ENCODE measurements around the gene AGO3.
"Not testable (repeated sequence)": the region's sequence is repeated elsewhere in the genome, so short reads cannot be mapped to it uniquely, and the experiment has no call there.

The AGO3 gene

DNA sequence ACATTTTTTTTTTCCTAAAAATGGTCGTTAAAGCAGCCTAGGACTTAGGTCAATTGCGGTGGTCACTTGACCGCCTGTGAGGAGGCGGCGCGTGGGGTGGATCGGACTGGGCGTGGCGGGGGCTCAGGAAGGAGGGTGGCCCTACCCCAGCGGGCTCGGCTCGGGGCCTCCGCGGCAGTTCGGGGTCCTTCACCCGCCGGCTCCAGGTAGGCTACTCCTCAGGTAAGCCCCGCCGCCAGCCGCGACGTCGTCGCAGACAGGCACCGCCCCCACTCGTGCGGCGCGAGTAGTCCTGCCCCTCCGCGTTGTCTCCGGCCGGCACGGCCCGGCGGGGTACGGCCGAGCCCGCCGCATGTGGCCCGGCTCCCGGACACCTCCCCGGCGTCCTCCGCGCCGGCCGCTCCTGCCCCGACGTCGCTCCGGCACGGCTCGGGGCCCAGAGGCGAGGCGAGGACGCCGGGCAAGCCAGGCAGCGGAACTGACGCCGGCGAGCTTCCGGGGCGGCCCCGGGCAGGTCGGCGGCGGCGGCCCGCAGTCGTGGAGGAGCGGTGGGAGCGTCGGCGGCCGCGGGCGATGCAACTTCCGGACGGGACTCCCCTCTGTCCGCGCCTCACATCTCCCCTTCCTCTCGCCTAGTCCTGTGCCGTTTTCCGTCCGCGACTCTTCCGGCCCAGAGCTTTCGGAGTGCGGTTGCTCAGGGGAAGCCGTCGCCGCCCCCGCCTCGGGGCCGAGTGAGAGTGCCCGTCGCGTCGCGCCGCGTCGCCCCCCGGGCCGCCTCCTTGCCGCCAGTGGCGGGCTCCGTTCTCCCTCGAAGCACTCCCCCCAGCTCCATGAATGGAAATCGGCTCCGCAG is at the start of gene AGO3:
AGO3 (plus strand) TSS at position 513 of the 853 bp plus-strand sequence; CDS start at position 835, 322 bp downstream.
- peak; percentile 4 to 94 (median 79) for DNase-seq

DNA sequence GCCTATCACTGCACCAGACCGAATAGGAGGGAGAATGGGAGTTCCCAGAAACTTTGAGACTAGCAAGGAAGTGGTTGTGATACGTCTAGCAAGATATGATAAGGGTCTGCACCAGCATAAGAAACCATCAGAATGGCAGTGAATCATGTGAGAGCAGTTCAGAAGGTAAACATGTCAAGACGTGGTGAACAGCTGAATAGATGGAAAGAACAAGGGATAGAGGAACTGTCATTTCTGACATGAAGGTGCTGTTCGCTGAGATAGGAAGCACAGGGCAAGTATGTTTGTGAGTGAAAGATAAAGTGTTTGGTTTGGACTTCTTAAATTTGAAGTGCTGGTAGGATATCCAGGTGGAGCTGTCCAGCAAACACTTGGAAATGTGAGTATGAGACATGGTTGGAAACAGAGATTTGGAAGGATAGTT is 49.0 kb upstream of the AGO3 start:
- DNase-seq, result no peak

DNA sequence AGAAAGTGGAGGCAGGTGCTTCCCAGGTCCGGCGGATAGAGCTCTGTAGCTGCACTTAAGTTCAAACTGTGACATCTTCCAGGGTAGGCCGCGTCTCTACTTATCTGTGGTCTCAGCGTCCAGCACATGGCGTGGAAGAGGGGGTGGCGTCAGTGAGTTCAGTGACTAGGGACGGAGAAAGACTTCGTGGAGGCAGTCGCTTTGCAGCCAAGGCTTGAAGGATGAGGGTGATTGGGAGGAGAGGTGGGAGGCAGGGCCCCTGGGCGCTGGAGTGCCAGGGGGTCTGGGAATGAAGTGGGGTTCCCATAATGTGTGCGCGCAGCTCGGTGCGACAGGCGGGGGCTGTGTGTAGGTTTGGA is 48.3 kb upstream of the AGO3 start:
- no peak for DNase-seq

DNA sequence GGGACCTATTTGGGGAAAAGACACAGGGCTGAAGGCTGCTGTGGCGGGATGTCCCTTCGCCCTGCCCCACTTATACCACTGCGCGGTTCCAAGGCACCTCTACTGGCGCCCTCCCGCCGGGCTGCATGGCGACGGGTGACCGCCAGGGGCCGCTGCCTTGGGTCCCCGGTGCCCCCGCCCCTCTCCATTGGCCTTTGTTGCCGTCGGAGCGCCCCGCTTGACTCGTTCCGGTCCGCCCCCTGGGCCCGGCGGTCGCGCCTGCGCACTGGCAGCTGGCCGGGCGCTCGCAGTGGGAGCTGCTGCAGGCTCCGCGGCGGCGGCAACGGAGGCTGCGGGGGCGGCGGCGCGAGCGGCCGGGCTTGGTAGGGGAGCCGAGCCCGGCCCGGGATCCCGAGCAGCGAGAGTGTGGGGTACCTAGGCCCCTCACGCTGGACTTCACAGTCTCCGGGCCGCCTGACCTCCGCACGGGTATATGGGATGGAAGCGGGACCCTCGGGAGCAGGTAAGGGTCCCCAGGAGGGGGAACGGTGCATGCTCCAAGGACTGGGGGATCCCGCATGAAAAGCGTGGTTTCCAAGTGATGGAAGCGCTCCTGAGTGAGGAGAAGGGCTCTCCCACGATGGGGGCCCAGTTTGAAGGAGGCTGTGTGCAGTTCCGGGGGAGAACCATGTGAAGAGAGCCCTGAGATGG is 47.8 kb upstream of the AGO3 start, which contains the start of gene AGO1:
AGO1 (plus strand) TSS at position 265 of the 690 bp plus-strand sequence; CDS start at position 478, 213 bp downstream.
- DNase-seq, result peak; percentile 36 to 97 (median 88)

DNA sequence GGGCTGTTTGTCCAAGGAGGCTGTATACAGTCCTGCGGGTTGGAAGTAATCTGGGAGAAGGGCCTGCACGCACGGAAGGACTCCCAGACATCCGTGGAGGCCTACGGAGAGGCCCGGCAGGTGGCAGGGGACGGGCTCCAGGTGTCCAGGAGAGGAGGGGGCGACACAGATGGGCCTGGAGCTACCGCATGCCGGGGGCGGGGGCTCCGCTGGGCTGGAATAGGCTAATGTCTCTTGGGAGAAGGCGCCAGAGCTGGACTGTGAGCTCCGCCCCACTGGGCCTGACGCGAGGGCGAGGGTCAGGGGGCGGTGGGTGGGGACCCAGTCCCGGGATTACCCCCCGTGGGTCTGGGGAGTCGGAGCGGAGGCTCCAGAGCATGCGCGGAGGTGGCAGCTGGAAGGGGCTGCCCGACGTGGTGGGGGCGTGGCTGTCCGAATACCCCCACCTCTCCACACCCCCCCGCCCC is 47.2 kb upstream of the AGO3 start:
- DNase-seq, result peak in 11 of 14 donors; percentile 3 to 69 (median 34)

DNA sequence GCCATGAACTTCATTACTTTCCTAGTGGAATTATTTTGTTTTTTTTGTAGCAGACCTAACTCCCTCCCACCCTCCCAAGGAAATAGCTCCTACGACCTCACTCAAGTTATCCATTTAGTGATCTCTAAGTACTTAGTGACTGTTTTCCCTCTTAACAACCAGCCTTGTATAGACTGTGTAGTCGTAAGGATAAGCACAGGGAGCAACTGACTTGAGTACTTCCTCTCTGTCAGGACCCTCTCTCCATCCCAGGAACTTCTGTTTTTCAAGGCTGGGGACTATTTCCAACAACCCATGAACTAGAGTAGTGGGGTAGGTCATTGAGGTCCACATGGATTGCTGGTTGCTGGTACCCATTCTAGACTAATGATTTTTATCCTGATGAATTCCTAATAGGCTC is 46.0 kb upstream of the AGO3 start:
- no peak for DNase-seq

DNA sequence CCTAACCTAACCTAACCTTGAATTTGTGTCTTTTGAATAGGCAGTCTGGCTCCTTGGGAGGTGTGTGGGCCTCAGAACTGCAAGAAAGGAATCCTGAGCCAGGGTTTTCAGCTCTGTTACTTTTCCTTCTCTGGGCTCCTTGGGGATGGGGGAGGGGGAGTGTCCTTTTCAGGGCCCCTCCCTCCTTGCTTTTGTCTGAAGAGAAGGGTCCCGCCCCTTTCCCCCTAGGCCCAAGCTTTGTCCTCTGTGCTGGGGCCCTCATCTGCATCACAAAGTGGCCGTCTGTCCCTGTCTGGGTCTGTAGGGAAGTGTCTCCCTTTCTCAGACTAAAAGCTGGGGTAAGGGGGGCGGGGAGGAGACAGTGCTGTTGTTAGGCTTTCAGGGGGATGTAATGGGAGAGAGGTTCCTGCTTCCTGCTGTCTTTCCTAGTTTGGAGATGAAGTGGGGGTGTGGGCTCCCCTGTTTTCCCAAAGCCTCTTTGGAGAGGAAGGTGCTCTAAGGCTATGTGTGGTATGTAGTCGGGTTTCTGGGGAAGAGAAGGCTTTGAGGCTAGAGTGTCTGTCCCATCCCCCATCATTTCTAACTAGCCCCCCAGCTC is 44.8 kb upstream of the AGO3 start:
- DNase-seq, result peak in 4 of 14 donors; percentile 2 to 18 (median 12)

DNA sequence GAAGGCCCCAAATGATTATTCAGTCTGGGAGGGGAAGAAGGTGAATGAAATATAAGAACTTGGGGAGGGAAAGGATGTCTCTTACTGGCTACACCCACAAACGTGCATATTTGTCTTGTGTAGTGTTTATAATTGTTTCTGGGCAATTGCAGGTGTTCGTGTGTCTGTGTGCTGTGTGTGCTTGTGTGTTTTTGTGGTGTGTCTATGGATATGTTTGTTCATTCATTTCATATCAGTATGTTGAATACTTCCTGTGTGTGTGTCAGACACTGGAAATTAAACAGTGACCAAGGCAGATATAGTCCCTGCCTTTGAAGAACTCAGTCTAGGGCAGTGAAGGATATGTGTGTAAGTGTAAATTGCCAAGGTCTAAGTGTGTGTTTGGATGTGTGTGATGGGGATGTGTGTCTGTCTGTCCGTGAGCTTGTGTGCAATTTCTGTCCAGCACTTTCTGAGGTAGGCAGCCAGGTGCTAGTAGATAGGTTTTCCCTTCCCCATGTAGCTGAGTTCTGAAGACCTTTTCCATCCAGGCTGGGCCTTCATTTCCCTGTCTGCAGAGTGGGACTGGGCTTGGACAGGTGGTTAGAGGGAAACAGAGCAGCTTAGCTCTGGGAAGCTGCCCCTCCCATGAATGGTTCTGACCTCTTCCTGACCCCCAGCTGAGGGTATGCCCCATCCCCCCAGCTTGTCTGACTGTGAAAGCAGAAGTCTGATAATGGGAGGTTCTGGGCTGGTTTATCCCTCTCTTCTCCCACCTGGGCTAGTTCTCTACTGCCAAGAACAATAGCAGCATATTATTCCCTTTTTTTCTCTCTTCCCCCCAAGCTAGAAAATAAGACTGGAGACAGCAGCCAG is 44.1 kb upstream of the AGO3 start:
- DNase-seq, result no peak

DNA sequence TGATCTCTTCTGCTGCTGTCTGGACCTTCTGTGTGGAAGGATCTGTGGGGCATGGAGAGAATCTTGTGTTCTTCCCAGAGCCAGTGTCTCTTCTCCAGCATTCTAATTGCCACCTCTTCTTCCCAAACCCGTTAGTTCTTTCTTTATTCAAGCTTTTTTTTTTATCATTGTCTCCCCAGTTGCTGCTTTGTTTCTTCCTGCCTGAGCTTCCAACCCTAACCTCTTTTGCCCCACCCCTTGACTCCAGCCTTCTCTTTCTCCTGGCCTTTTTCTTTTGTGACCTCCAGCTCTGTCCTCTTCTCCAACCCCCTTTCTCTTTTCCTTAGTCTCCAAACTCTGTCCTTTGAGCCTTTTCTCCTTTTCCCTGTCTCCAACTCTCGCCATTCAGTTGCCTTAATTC is 43.4 kb upstream of the AGO3 start:
- DNase-seq, result no peak

DNA sequence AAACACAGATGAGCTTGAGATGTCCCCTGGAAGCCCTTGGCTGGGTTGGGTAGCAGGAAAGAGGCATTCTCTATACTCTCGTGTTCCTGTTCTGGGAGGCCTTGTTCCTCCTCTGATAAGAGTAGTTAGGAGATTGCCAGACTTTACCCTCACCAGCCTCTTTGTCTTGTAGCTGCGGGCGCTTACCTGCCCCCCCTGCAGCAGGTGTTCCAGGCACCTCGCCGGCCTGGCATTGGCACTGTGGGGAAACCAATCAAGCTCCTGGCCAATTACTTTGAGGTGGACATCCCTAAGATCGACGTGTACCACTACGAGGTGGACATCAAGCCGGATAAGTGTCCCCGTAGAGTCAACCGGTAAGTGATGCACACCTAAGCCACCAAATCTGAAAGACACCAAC is 42.6 kb upstream of the AGO3 start:
- DNase-seq, result no peak

DNA sequence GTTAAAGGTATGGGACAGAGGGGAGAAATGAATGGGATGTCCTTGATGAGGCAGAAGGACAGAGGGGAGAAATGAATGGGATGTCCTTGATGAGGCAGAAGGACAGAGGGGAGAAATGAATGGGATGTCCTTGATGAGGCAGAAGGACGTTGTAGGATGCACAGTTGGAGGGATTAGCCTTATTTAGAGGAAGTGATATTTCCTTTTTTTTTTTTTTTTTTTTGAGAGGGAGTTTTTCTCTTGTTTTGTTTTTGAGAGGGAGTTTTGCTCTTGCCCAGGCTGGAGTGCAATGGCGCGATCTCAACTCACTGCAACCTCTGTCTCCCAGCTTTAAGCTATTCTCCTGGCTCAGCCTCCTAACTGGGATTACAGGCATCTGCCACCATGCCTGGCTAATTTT is 41.9 kb upstream of the AGO3 start:
- not testable (repeated sequence) for DNase-seq

DNA sequence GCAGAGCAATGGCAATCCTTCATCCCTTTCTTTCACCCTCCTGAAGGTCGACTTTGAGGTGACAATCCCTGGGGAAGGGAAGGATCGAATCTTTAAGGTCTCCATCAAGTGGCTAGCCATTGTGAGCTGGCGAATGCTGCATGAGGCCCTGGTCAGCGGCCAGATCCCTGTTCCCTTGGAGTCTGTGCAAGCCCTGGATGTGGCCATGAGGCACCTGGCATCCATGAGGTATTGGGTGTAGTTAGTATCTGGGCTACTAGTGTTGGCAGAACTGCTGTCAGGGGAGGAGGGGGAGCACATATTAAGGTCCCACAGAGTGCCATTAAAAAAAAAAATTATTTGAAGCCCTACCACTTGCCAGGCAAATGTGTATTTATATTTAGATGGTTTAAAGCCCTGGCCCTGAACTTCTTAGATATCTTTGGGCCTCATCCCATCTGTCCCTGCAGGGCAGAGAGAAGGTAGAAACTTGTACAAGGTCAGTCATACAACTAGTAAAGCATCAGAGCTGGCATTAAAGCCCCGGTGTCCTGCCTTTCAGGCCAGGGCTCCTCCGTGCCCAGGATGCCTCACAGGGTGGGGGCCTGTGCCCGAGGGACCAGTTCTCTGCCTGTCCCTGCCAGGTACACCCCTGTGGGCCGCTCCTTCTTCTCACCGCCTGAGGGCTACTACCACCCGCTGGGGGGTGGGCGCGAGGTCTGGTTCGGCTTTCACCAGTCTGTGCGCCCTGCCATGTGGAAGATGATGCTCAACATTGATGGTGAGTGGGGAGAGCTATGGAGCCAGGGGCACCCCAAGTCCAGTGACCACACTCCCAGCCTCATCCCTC is 37.6 kb upstream of the AGO3 start:
- no peak for DNase-seq

DNA sequence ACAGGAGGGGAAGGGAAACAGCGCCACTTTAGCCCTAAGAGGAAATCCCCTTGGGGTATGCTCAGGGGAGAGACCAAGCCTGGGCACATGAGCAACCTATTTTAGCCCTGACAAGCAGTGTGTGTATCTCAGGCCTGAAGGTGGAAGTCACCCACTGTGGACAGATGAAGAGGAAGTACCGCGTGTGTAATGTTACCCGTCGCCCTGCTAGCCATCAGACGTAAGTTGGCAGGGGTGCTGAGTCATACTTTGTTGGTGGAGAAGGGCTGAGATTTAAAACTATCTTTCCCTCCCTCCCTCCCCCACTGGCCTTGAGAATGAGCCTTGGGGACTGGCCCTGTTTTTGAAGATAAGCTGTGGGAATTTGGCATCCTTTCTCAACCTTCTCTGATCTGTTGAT is 36.7 kb upstream of the AGO3 start:
- peak in 6 of 14 donors; percentile 0 to 50 (median 18) for DNase-seq

DNA sequence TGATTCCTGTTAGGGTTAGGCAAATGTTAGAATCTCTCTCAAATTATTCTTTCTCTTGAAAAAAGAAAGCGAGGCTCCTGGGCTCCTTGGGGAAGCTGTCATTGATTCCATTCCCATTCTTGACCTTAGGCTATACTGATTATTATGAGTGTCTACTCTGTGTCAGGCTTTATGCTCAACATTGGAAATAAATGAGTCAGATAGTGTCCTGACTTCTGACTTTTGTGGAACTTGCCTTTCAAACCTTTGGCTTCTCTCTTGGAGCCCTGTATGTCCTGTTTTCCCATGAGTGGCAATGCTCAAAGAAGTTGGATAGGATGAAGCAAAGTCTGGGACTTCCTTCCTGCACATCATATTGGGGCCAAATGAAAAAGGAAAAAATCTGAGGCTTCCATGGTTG is 36.2 kb upstream of the AGO3 start:
- no peak for DNase-seq

DNA sequence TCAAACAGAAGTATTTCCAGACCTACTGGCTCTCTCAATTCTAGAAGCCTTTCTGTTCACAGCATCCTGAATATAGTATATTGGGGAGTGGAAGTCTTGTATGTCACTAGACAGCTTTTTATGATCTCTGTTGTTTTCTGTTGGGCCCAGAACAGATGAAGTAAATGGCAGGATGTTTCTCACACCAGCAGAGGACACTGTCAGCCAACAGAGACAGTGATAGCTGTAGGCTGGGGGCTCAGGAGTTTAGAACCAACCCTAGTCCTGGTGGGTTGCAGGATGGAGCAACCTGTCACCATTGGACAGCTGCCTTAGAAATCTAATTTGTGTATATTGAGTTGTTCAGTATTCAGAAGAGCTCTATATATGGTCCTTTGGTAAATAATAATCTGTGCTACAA is 31.0 kb upstream of the AGO3 start:
- DNase-seq, result no peak

DNA sequence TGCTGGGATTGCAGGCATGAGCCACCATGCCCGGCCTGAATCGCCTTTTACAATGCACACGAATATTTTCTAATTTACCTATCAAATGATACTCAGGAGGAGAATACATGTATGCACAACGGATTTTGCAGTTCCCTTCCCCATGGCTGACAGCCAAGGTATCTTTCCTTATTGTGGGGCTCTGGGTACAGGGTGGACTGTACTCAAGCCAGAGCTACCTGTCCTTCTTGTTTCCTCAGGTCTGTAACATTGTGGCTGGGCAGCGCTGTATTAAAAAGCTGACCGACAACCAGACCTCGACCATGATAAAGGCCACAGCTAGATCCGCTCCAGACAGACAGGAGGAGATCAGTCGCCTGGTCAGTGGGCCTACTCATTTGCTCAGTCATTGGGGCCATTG is 29.7 kb upstream of the AGO3 start:
- no peak for DNase-seq

DNA sequence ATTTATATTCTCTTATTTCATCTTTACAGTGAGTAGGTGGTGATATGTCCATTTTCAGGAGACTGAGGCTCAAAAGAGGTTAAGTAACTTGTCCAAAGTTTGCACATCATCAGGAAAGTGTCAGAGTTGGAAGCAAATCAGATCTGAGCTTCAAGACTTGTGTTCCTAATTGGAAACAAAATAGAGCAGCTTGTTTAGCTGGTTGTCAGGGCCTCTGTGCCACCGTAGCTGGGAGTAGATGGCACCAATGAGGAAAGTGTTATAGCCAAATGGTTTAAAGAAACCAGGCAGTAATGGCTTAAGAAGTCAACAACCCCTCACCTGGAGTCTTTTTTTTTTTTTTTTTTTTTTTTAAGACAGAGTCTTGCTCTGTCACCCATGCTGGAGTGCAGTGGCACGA is 28.2 kb upstream of the AGO3 start:
- no peak for DNase-seq

DNA sequence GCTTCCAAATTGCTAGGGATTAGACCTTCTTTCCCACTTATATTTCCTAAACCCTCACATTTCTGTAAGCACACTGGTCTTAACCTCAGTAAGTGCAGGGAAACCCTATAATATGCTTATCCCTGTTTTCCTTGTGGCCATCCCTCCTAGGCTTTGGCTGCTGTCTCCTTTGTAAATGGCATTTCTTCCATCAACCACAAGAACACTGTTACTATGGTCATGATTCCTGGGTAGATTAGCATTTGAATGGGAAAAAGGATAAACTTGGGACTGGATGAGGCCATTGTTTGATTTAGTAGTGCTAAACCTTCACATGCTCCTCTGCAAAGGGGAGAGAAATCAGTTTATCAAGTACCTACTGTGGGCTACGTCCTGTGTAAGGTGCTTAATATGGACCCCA is 16.2 kb upstream of the AGO3 start:
- DNase-seq, result no peak

DNA sequence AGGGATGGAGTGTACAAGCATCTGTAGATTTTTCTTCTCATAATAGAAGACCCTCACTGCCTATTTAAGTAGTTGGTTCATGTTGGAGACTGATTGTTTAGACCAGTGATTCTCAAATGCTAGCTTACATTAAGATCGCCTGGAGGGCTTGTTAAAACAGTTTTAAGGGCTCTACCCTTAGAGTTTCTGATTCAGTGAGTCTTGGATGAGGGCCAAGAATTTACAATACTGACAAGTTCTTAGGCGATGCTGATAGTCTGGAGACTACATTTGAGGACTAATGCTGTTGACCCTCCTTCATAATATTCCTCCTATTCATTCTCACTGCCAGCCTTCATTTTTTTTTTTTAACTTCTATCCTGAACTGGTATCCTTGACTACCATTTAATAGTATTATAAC is 15.2 kb upstream of the AGO3 start:
- DNase-seq, result no peak

DNA sequence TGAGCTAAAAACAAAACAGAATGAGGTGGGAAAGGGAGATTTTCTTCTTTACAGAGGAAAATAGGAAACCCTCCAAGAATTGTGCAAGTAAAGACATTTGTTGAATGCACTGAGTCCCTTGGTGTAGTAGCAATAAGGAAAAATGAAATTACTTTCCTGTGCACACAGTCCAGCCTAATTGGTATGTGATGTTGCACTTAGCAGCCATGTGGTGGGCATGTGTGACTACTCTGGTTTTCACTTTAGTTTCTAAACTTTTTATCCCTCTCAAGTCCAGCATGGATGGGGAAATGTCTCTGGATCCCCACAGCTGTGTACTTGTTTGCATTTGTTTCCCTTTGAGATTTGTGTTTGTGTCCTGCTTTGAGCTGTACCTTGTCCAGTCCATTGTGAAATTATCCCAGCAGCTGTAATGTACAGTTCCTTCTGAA is 7.1 kb upstream of the AGO3 start:
- DNase-seq, result no peak

DNA sequence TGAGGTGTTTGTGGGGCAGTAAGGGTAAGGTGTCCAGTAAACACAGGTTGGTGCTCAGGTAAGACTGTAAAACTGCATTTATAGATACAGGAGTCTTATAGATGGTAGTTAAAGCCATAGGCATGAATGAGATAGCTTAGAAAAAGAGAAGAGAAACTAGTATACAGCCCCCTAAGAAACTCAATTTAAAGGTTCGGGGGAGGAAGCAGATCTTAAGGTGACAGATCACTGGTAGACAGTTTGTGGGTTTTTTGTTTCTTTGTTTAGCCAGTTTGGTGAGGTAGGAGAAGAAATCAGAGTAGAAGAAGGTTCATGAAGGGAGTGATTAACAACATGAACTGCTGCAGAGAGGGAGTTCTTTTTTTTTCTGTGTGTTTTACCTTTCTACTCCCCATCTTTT is 6.1 kb upstream of the AGO3 start:
- DNase-seq, result no peak
